Measurements from ENCODE around the gene CNPY4.
"Not testable (repeated sequence)": the region's sequence is repeated elsewhere in the genome, so short reads cannot be mapped to it uniquely, and the experiment has no call there.

Gene CNPY4

DNA sequence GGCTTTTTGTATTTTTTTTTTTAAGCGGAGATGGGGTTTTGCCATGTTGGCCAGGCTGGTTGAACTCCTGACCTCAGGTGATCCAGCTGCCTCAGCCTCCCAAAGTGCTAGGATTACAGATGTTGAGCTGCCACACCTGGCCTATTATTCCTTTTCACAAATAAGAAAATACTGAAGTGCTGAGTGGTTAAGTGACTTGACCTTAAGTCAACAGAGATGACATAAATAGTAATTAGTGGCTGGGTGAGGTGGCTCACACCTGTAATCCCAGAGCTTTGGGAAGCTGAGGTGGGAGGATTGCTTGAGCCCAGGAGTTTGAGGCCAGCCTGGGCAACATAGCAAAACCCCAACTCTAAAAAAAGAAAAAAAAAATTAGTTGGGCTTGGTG is 10.8 kb downstream of the CNPY4 start:
- DNase-seq (ENCODE audit: low spot score in 2 of 2); H3K27me3 Mint-ChIP-seq; H3K4me3 Mint-ChIP-seq; ATAC-seq (replicated peaks; ENCODE audit: extremely low read depth, poor library complexity, severe bottlenecking); H3K9me3 Mint-ChIP-seq; H3K27ac Mint-ChIP-seq (ENCODE audit: low read depth): not testable (repeated sequence)
- H3K36me3 Mint-ChIP-seq (ENCODE audit: insufficient read depth), result peaks cover 12% of the 10 kb centered on the region
- H3K4me1 Mint-ChIP-seq, result peaks cover 35% of the 10 kb centered on the region

DNA sequence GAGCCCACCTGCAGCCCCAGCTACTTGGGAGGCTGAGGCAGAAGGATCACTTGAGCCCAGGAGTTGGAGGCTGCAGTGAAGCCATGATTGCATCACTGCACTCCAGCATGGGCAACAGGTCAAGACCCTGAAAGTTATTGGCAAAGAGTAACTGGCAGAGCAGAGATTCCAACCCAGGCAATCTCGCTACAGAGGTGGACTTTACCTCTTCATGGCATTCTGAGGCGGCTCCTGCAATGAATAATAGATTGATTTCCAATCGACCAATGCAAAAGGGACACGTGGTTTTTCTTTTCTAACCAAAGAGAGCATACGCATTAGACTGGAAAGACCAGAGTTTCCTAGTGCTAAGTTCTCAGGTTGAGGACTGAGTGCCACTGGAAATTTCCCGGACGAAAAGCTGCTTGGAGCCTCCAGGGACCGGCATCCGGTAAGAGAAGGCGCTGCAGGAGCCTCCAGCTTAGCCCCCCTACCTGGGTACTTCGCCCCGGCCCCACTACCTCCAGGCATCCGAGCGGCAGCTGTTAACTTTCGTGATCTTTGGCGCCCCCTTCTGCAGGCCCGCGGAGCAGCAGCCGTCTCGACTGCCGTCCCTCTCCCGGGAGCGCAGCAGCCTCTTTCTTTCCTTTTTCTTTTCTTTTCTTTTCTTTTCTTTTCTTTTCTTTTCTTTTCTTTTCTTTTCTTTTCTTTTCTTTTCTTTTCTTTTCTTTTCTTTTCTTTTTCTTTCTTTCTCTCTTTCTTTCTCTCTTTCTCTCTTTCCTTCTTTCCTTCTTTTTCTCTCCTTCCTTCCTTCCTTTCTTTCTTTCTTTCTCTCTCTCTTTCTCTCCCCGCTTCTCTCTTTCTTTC is 11.4 kb downstream of the CNPY4 start:
- Mint-ChIP-seq H3K27ac (ENCODE audit: low read depth) (peak overlapping the region; percentile 89), H3K4me1 (peaks cover 31% of the 10 kb centered on the region), H3K4me3 (peak overlapping the region; percentile 18), H3K9me3 (no peaks in the 10 kb centered on the region), H3K27me3 (no peaks in the 10 kb centered on the region), H3K36me3 (ENCODE audit: insufficient read depth) (peaks cover 12% of the 10 kb centered on the region)
- DNase-seq (ENCODE audit: low spot score in 2 of 2), result peak; percentile 73 to 92
- no peak for ATAC-seq (replicated peaks; ENCODE audit: extremely low read depth, poor library complexity, severe bottlenecking)

DNA sequence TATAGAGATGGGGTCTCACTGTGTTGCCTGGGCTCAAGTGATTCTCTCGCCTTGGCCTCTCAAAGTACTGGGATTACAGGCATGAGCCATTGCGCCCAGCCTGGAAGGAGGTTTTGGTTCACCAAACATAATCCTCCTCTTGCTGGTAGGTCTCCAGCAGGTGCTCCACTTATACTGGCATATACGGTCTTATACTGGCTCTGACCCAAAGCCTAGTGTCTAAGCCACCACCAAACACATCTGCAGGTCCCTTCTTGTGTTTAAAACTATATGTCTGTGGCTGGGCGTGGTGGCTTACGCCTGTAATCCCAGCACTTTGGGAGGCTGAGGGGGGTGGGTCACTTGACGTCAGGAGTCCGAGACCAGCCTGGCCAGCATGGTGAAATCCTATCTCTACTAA is 12.7 kb downstream of the CNPY4 start:
- Mint-ChIP-seq H3K27me3 (no peaks in the 10 kb centered on the region), H3K27ac (ENCODE audit: low read depth) (peak overlapping the region; percentile 39), H3K36me3 (ENCODE audit: insufficient read depth) (peaks cover 3% of the 10 kb centered on the region), H3K9me3 (no peaks in the 10 kb centered on the region), H3K4me1 (peaks cover 21% of the 10 kb centered on the region), H3K4me3 (no peak overlapping the region)
- ATAC-seq (replicated peaks; ENCODE audit: extremely low read depth, poor library complexity, severe bottlenecking) (no peak), DNase-seq (ENCODE audit: low spot score in 2 of 2) (no peak)

DNA sequence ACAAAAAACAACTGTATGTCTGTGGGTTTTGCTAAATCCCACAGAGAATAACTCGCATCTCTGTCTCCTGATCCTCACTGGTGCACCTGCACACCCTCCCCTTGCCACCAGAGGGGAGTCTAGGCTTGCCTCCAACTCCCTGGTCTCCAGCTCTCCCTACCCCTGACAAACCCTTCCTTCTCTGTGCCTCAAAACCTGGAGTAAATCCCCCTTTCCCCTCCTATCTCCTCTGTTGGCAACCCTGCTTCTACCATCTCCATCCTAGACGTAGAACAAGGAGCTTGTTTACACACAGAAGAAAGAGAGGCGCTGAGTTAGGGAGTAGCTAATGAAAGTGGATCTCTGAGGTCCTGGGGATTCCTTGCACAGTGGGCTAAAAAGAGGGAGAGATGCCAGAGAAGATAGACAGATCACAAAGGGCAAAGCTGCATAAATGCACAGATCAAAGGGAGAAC is 13.3 kb downstream of the CNPY4 start:
- peak; percentile 68 for ATAC-seq (replicated peaks; ENCODE audit: extremely low read depth, poor library complexity, severe bottlenecking)
- peak overlapping the region; percentile 39 for H3K27ac Mint-ChIP-seq (ENCODE audit: low read depth)
- peaks cover 19% of the 10 kb centered on the region for H3K4me1 Mint-ChIP-seq
- peak; percentile 39 to 46 for DNase-seq (ENCODE audit: low spot score in 2 of 2)
- H3K4me3 Mint-ChIP-seq, result no peak overlapping the region
- H3K9me3 Mint-ChIP-seq, result no peaks in the 10 kb centered on the region
- peaks cover 3% of the 10 kb centered on the region for H3K36me3 Mint-ChIP-seq (ENCODE audit: insufficient read depth)
- H3K27me3 Mint-ChIP-seq, result no peaks in the 10 kb centered on the region

DNA sequence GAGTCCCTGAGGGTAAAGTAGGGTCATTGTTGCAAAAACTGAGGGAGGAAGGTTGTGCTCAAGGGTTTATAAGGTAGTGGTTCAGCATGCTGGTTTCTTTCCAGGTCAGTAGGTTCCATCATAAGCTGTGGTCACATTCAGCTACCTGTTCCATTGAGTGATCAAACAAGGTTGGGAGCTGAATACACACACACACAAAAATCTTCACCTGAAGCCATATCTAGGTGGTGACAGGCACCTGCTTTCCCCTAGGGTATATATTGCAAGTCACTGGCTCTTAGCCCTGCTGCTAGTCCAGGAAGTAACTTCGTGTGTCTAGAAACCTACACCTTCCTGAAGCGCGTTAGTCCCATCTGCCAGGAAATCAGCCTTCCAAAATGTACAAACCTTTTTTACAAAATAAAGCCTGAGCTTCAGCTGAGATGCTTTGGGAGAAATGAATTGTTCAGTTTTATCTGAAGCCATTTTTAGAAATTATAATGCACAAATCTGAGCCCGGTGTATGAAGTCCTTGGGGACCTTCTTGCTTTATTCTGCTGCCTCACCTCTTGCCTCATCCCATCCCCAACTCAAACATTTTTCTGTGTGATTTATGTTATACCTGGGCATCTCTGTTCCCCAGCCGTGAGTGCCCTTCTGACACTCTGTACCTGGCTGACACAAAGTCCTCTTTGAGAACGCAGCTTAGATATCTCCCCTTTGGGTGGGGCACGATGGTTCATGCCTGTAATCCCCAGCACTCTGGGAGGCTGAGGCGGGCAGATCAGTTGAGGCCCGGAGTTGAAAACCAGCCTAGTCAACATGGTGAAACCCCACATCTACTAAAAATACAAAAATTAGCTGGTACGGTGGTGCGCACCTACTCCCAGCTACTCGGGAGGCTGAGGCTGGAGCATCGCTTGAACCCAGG is 18.7 kb downstream of the CNPY4 start:
- ATAC-seq (replicated peaks; ENCODE audit: extremely low read depth, poor library complexity, severe bottlenecking) (no peak), DNase-seq (ENCODE audit: low spot score in 2 of 2) (no peak)
- Mint-ChIP-seq H3K4me3 (no peak overlapping the region), H3K4me1 (no peaks in the 10 kb centered on the region), H3K36me3 (ENCODE audit: insufficient read depth) (no peaks in the 10 kb centered on the region), H3K9me3 (no peaks in the 10 kb centered on the region), H3K27ac (ENCODE audit: low read depth) (no peak overlapping the region), H3K27me3 (peaks cover 8% of the 10 kb centered on the region)

DNA sequence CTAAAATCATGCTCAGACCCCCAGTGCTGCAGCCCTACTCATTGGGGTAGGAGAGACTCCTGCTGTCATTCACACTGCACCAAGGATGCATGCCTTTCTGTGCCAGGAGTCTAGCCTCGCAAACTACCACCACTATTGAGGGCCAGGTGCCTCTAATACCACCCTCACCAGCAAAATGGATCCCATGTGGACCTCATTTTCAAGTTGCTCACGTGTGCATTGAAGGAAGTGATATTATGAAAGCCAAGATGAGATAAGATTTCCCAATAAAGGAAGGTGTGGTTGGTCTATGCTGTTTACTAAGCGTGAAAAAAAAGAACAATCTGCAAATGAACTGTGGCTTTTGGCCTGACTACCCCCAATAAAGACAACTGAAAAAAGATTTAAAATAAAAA is 22.1 kb downstream of the CNPY4 start:
- no peaks in the 10 kb centered on the region for H3K4me1 Mint-ChIP-seq
- H3K27me3 Mint-ChIP-seq, result peaks cover 8% of the 10 kb centered on the region
- DNase-seq (ENCODE audit: low spot score in 2 of 2), result no peak
- no peak overlapping the region for H3K27ac Mint-ChIP-seq (ENCODE audit: low read depth)
- no peak for ATAC-seq (replicated peaks; ENCODE audit: extremely low read depth, poor library complexity, severe bottlenecking)
- no peaks in the 10 kb centered on the region for H3K9me3 Mint-ChIP-seq
- H3K4me3 Mint-ChIP-seq, result no peak overlapping the region
- no peaks in the 10 kb centered on the region for H3K36me3 Mint-ChIP-seq (ENCODE audit: insufficient read depth)

DNA sequence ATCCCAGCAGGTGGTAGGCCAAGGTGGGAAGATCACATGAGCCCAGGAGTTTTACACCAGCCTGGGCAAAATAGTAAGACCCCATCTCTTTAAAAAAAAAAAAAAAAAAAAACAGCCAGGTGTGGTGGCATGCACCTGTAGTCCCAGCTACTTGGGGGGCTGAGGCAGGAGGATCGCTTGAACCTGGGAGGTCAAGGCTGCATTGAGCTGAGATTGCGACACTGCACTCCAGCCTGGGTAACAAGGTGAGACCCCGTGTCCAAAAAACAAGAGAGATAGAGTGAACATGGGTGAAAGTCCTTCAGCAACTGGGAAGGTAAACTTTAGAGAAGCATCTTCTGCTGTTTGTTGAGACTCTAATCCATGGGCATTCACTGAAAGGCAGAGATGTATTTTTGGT is 23.0 kb downstream of the CNPY4 start:
- ATAC-seq (replicated peaks; ENCODE audit: extremely low read depth, poor library complexity, severe bottlenecking), result no peak

DNA sequence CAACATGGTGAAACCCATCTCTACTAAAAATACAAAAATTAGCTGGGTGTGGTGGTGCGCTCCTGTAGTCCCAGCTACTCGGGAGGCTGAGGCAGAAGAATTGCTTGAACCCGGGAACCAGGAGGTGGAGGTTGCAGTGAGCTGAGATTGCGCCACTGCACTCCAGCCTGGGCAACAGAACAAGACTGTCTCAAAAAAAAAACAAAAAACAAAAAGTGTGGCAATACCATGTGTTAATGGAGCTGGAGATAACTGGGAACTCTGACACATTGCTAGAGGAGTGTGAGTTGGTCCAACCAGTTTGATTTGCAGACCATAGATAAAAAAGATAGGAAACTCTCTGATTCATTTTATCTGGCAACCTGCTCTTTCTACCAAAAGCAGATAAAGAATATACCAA is 26.9 kb downstream of the CNPY4 start:
- ATAC-seq (replicated peaks; ENCODE audit: extremely low read depth, poor library complexity, severe bottlenecking); H3K9me3 Mint-ChIP-seq; H3K27ac Mint-ChIP-seq (ENCODE audit: low read depth); DNase-seq (ENCODE audit: low spot score in 2 of 2); H3K27me3 Mint-ChIP-seq; H3K4me3 Mint-ChIP-seq: not testable (repeated sequence)
- peaks cover 10% of the 10 kb centered on the region for H3K36me3 Mint-ChIP-seq (ENCODE audit: insufficient read depth)
- H3K4me1 Mint-ChIP-seq, result peaks cover 17% of the 10 kb centered on the region

More for the DNA sequence above, 23.0 kb downstream of the CNPY4 start:
- H3K4me1 Mint-ChIP-seq, result no peaks in the 10 kb centered on the region
- H3K9me3 Mint-ChIP-seq, result no peaks in the 10 kb centered on the region
- no peak overlapping the region for H3K27ac Mint-ChIP-seq (ENCODE audit: low read depth)
- no peaks in the 10 kb centered on the region for H3K36me3 Mint-ChIP-seq (ENCODE audit: insufficient read depth)
- H3K27me3 Mint-ChIP-seq, result peaks cover 8% of the 10 kb centered on the region
- DNase-seq (ENCODE audit: low spot score in 2 of 2), result no peak
- H3K4me3 Mint-ChIP-seq, result no peak overlapping the region

DNA sequence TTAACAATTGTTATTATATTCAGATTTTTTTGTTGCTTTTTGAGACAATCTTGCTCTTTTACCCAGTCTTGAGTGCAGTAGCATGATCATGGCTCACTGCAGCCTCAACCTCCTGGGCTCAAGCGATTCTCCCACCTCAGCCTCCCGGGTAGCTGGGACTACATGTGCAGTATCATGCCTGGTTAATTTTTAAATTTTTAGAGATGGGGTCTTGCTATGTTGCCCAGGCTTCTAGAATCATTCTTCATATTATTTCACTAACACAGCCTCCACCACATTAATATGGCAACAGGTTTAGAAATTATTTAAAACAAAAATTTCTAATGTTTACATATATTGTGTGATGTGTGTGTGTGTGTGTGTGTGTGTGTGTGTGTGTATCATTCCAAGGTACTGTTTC is 27.8 kb downstream of the CNPY4 start:
- Mint-ChIP-seq H3K27me3 (no peaks in the 10 kb centered on the region), H3K27ac (ENCODE audit: low read depth) (no peak overlapping the region), H3K9me3 (no peaks in the 10 kb centered on the region), H3K4me3 (no peak overlapping the region), H3K4me1 (peaks cover 21% of the 10 kb centered on the region), H3K36me3 (ENCODE audit: insufficient read depth) (peaks cover 17% of the 10 kb centered on the region)
- DNase-seq (ENCODE audit: low spot score in 2 of 2) (no peak), ATAC-seq (replicated peaks; ENCODE audit: extremely low read depth, poor library complexity, severe bottlenecking) (no peak)

DNA sequence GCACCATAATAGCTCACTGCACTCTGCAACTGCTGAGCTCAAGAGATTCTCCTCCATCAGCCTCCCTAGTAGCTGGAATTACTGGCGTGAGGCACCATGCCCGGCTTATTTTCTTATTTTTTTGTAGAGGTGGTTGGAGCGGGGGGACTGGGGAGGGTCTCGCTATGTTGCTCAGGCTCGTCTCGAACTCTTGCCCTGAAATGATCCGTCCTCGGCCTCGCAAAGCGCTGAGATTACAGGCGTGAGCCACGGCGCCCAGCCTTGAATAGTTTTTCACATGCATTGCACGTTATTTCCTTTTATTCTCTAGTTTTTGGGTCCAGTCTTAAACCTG is 28.8 kb downstream of the CNPY4 start:
- peaks cover 20% of the 10 kb centered on the region for H3K36me3 Mint-ChIP-seq (ENCODE audit: insufficient read depth)
- peak overlapping the region; percentile 94 for H3K4me3 Mint-ChIP-seq
- no peaks in the 10 kb centered on the region for H3K9me3 Mint-ChIP-seq
- no peaks in the 10 kb centered on the region for H3K27me3 Mint-ChIP-seq
- DNase-seq (ENCODE audit: low spot score in 2 of 2) (no peak), ATAC-seq (replicated peaks; ENCODE audit: extremely low read depth, poor library complexity, severe bottlenecking) (peak; percentile 4)
- peak overlapping the region; percentile 97 for H3K27ac Mint-ChIP-seq (ENCODE audit: low read depth)
- H3K4me1 Mint-ChIP-seq, result peaks cover 26% of the 10 kb centered on the region

DNA sequence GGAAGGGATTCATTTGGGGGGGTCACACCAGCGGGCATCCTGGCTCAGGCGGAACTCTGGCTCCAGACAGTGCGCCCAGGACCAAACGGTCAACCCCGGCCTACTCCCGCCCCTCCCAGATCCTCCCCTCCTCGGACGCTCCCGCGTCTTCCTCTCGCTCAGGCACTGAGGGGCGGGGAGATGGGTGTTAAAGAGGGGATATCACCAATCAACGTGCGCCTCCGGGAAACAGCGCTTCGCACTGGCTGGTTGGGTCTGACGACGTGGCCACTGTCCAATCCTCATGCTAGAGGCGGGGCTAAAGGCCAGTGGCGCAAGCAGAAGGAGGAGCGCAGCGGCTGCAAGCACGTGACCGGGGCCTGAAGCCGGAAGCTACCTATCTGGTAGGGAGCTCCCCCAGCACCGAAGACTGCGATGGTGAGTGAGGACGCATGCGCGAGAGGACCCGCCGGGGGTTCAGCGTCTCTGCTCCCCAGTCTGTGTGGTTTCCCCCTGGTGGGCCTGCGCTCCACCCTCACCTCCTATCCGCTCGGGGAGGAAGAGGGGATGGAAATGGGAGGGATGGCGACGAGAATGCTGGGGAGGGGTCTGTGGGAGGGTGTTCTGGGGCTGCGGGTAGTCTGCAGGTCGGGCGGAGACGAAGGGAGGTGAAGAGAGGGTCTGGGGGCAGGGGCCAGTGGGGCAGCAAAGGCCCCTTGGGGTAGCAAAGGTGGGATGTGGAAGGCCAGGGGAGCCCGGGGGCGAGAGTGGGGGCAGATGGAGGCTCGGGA is 29.3 kb downstream of the CNPY4 start, which contains the start of gene LAMTOR4:
Gene LAMTOR4 (plus strand): TSS at position 360 of the 770 bp plus-strand sequence. CDS start 55 bp downstream, at position 415.
- Mint-ChIP-seq H3K4me3 (peak within 1 kb of the TSS; percentile 94), H3K27me3 (no peaks in the 10 kb centered on the region), H3K27ac (ENCODE audit: low read depth) (peak within 1 kb of the TSS; percentile 97), H3K9me3 (no peaks in the 10 kb centered on the region), H3K36me3 (ENCODE audit: insufficient read depth) (peaks cover 23% of the 10 kb centered on the region), H3K4me1 (peaks cover 26% of the 10 kb centered on the region)
- DNase-seq (ENCODE audit: low spot score in 2 of 2) (peak; percentile 90 to 98), ATAC-seq (replicated peaks; ENCODE audit: extremely low read depth, poor library complexity, severe bottlenecking) (peak; percentile 96)

DNA sequence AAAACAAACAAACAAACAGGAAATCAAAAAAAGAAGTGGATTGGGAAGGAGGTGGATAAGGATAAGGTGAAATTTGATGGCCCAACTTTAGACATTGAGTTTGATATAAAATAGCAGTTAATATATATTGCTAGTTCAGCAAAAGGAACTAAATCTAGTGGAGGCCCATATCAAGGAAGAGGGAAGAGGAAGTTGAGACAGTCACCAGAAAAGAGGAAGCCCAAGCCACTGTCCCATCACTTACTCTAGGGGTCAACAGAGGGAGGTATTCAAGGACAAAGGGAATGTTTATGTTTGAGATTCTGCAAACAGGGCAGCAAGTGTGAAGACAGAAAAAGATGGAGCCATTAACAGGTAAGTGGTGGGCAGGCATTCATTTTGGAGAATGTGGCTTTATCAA is 33.0 kb downstream of the CNPY4 start:
- Mint-ChIP-seq H3K27me3 (no peaks in the 10 kb centered on the region), H3K4me1 (peaks cover 46% of the 10 kb centered on the region), H3K27ac (ENCODE audit: low read depth) (peak overlapping the region; percentile 33), H3K4me3 (no peak overlapping the region), H3K36me3 (ENCODE audit: insufficient read depth) (peaks cover 28% of the 10 kb centered on the region), H3K9me3 (no peaks in the 10 kb centered on the region)
- no peak for DNase-seq (ENCODE audit: low spot score in 2 of 2)
- ATAC-seq (replicated peaks; ENCODE audit: extremely low read depth, poor library complexity, severe bottlenecking), result no peak
